Stimulated activated naive CD8-positive, alpha-beta T cell treated with anti-CD3 and anti-CD28 coated beads, Interleukin-15, amount 100 ng/mL, for 72 hours (primary cell): ENCODE measurements around the gene MRPL47.
"Not testable (repeated sequence)": the region's sequence is repeated elsewhere in the genome, so short reads cannot be mapped to it uniquely, and the experiment has no call there.

ENCODE experiments used
- ATAC-seq: fragments of 150-1000 bp; cut with Tn5 transposase; 2 replicates; pipeline ENCODE4 v1.10.0; 2021; ENCODE audit warnings: mild to moderate bottlenecking, moderate library complexity
- DNase-seq, 2 donors: peaks; one replicate each; pipeline ENCODE4 v3.0.0; 2021 to 2022
- H3K27ac Mint-ChIP-seq, 2 donors: one replicate each; pipeline ENCODE4 v1.8.0; 2022; ENCODE audit warnings: mild to moderate bottlenecking in 2 of 2, mixed read lengths in 2 of 2, moderate library complexity in 2 of 2
- H3K27me3 Mint-ChIP-seq: one replicate; pipeline ENCODE4 v1.8.0; 2022; ENCODE audit warnings: mixed read lengths
- H3K4me1 Mint-ChIP-seq: one replicate; pipeline ENCODE4 v1.8.0; 2022; ENCODE audit warnings: mild to moderate bottlenecking, mixed read lengths
- H3K4me3 Mint-ChIP-seq, 2 donors: one replicate each; pipeline ENCODE4 v1.8.0; 2022; ENCODE audit warnings: mild to moderate bottlenecking in 2 of 2, mixed read lengths in 2 of 2, moderate library complexity in 1 of 2
- H3K9me3 Mint-ChIP-seq, 2 donors: one replicate each; pipeline ENCODE4 v1.8.0; 2022; ENCODE audit warnings: mixed read lengths in 2 of 2

MRPL47 gene

DNA sequence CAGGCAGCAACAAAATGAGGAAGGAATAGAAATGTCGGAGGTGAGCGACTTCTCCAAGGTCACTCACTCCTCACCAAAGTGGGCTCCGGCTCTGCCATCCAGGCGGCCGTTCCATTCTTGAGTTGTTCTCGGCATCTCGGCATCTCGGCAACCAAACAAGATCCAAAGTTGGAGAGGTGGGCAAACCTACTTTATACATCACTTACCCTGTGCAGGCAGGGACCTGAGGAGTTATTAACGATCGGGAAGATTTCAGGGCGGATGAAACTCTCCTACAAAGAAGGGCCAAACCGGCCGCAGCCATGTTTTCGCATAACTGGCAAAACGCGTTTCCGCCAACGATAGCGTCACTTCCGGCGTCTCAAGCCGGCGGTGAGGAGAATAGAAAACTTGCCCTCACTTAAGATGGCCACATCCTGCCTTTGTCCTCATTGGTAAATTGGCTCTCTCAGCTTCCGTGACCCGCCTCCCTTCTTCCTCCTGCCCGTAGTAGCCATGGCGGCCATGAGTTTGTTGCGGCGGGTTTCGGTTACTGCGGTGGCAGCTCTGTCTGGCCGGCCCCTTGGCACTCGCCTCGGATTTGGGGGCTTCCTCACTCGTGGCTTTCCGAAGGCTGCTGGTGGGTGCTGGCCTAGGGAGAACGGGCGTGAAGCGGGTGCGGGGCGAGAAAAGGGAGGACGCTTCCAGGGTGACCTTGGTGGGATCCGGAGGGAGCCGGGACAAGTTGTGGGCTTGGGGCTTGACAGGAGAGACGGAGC, at the start of gene MRPL47, which contains the start of gene NDUFB5:
MRPL47 (minus strand) TSS at position 318 of the 758 bp plus-strand sequence; CDS start at position 304, 14 bp downstream.
NDUFB5 (plus strand) TSS at position 474 of the 758 bp plus-strand sequence; CDS start at position 496, 22 bp downstream.
- peak within 1 kb of the TSS; percentile 100 for H3K27ac Mint-ChIP-seq
- no peaks in the 10 kb centered on the region for H3K27me3 Mint-ChIP-seq
- peaks cover 39% of the 10 kb centered on the region for H3K4me1 Mint-ChIP-seq
- ATAC-seq (peak; percentile 96), DNase-seq (peak; percentile 84 to 92)
- peak within 1 kb of the TSS; percentile 96 to 97 for H3K4me3 Mint-ChIP-seq
- no peaks in the 10 kb centered on the region for H3K9me3 Mint-ChIP-seq

- DNase-seq (peak; percentile 67 to 71), ATAC-seq (peak; percentile 78)
- Mint-ChIP-seq H3K27me3 (peaks cover 11% of the 10 kb centered on the region), H3K4me1 (peaks cover 42% of the 10 kb centered on the region), H3K4me3 (peak overlapping the region; percentile 84 to 92), H3K9me3 (no peaks in the 10 kb centered on the region), H3K27ac (peak overlapping the region; percentile 8 to 95)
These were observed 48.8 kb upstream of the MRPL47 start for GRCh38 chr3:179653096-179653797.

GRCh38 chr3:179652447-179653095, 48.1 kb upstream of the MRPL47 start, which contains the start of gene USP13:
TSS of gene USP13 (plus strand) at chr3:179653040. CDS start at chr3:179653226, 186 bp downstream.
- no peaks in the 10 kb centered on the region for H3K9me3 Mint-ChIP-seq
- H3K4me1 Mint-ChIP-seq = peaks cover 42% of the 10 kb centered on the region
- ATAC-seq = peak; percentile 75
- H3K27me3 Mint-ChIP-seq = peaks cover 11% of the 10 kb centered on the region
- peak within 1 kb of the TSS; percentile 80 to 95 for H3K27ac Mint-ChIP-seq
- H3K4me3 Mint-ChIP-seq = peak within 1 kb of the TSS; percentile 84 to 92
- peak; percentile 66 to 68 for DNase-seq

GRCh38 chr3:179651687-179652446, 47.4 kb upstream of the MRPL47 start:
- peaks cover 11% of the 10 kb centered on the region for H3K27me3 Mint-ChIP-seq
- H3K4me1 Mint-ChIP-seq = peaks cover 40% of the 10 kb centered on the region
- DNase-seq (no peak), ATAC-seq (no peak)
- H3K9me3 Mint-ChIP-seq = no peaks in the 10 kb centered on the region
- H3K4me3 Mint-ChIP-seq = peak overlapping the region; percentile 59 to 63
- H3K27ac Mint-ChIP-seq = no peak overlapping the region

DNA sequence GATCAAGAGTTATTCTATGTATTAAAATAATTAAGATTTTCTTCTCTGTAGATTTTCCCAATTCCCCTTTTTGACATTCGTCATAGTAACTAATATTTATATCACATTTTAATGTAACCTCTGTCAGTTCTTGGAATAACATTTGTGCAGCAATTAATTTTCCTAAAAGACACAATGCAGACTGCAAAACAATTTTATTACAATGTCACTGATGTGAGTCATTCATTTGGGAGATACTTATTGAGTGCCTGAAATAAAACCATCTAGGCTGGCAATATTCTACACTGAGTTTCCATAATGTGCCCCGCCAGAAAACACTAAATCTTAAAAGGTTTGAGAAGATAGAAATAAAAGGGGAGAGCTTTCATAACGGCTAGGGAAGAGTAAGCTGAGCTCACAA, 41.7 kb upstream of the MRPL47 start:
- Mint-ChIP-seq H3K9me3 (no peaks in the 10 kb centered on the region), H3K27me3 (no peaks in the 10 kb centered on the region), H3K27ac (no peak overlapping the region), H3K4me1 (peaks cover 10% of the 10 kb centered on the region), H3K4me3 (no peak overlapping the region)
- DNase-seq = no peak
- ATAC-seq = no peak

- ATAC-seq, H3K4me1 Mint-ChIP-seq, H3K4me3 Mint-ChIP-seq, H3K9me3 Mint-ChIP-seq, DNase-seq, H3K27ac Mint-ChIP-seq, H3K27me3 Mint-ChIP-seq: not testable (repeated sequence)
These were observed 39.4 kb upstream of the MRPL47 start for GRCh38 chr3:179643837-179644236.

DNA sequence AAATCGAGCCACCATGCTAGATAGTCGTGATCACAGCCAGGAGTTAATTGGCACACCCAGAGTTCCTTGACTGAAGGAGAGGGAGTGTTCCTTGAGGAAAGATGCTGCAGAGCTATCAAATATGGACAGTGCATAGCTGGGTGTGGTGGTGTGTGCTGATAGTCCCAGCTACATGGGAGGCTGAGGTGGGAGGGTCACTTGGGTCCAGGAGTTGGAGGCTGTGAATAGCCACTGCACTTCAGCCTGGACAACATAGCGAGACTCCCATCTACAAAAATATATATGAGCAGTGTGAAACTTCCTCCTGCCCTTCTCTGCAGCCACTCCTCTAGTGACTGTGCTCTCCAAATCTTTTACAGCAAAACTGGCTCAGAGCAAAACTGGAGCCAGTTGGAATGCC, 38.4 kb upstream of the MRPL47 start:
- H3K9me3 Mint-ChIP-seq = no peaks in the 10 kb centered on the region
- peaks cover 10% of the 10 kb centered on the region for H3K4me1 Mint-ChIP-seq
- ATAC-seq = no peak
- H3K27me3 Mint-ChIP-seq = no peaks in the 10 kb centered on the region
- no peak overlapping the region for H3K4me3 Mint-ChIP-seq
- no peak for DNase-seq
- no peak overlapping the region for H3K27ac Mint-ChIP-seq

DNA sequence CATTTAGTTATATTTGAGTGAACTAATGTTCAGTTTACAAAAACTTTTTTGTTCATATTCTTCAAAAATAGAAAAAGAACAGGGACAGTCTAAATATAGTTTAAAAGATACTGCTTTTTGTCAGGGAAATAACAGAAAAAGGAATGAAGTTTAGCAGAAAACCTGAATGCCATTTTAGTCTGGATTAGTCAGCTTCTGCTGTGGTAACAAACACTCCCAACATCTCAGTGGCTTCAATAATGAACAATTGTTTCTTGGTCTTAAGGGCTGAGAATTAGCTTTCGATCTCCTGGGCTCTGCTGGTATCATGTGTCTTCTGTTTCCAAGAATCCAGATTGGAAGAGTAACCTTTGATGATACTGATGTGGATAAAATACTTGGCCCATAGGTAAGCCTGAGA, 36.0 kb upstream of the MRPL47 start:
- DNase-seq (no peak), ATAC-seq (no peak)
- Mint-ChIP-seq H3K27ac (no peak overlapping the region), H3K4me1 (peaks cover 10% of the 10 kb centered on the region), H3K4me3 (no peak overlapping the region), H3K9me3 (no peaks in the 10 kb centered on the region), H3K27me3 (no peaks in the 10 kb centered on the region)

GRCh38 chr3:179630753-179631451, 26.5 kb upstream of the MRPL47 start:
- Mint-ChIP-seq H3K27ac (no peak overlapping the region), H3K4me1 (no peaks in the 10 kb centered on the region), H3K27me3 (no peaks in the 10 kb centered on the region), H3K4me3 (no peak overlapping the region), H3K9me3 (no peaks in the 10 kb centered on the region)
- ATAC-seq (no peak), DNase-seq (no peak)

GRCh38 chr3:179624451-179624850, 20.0 kb upstream of the MRPL47 start:
- Mint-ChIP-seq H3K9me3 (no peaks in the 10 kb centered on the region), H3K27me3 (no peaks in the 10 kb centered on the region), H3K4me1 (no peaks in the 10 kb centered on the region), H3K4me3 (no peak overlapping the region), H3K27ac (peak overlapping the region in 1 of 2 donors; percentile 73)
- ATAC-seq (no peak), DNase-seq (no peak)

DNA sequence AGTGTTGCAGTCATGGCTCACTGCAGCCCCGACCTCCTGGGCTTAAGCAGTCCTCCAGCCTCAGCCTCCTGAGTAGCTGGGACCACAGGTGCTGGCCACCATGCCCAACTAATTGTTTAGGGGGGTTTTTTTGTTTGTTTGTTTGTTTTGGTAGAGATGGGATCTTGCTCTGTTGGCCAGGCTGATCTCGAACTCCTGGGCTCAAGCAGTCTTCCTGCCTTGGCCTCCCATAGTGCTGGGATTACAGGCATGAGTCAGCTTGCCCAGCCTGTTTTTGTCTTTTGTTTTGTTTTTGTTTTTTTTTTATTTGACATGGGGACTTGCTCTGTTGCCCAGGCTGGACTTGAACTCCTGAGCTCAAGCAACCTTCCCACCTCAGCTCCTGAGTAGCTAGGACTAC, 17.6 kb upstream of the MRPL47 start:
- H3K4me3 Mint-ChIP-seq = no peak overlapping the region
- ATAC-seq = no peak
- H3K27ac Mint-ChIP-seq = peak overlapping the region in 1 of 2 donors; percentile 17
- no peaks in the 10 kb centered on the region for H3K27me3 Mint-ChIP-seq
- no peaks in the 10 kb centered on the region for H3K9me3 Mint-ChIP-seq
- DNase-seq = no peak
- H3K4me1 Mint-ChIP-seq = no peaks in the 10 kb centered on the region

- H3K9me3 Mint-ChIP-seq = no peaks in the 10 kb centered on the region
- ATAC-seq = no peak
- DNase-seq = no peak
- peaks cover 7% of the 10 kb centered on the region for H3K4me1 Mint-ChIP-seq
- H3K4me3 Mint-ChIP-seq = no peak overlapping the region
- no peak overlapping the region for H3K27ac Mint-ChIP-seq
- no peaks in the 10 kb centered on the region for H3K27me3 Mint-ChIP-seq
These were observed 11.2 kb upstream of the MRPL47 start for GRCh38 chr3:179615458-179616173.

GRCh38 chr3:179613807-179614206, 9.4 kb upstream of the MRPL47 start:
- Mint-ChIP-seq H3K27ac (no peak overlapping the region), H3K9me3 (no peaks in the 10 kb centered on the region)
- DNase-seq = no peak

GRCh38 chr3:179610066-179610465, 5.6 kb upstream of the MRPL47 start:
- Mint-ChIP-seq H3K4me3 (no peak overlapping the region), H3K9me3 (no peaks in the 10 kb centered on the region), H3K27ac (no peak overlapping the region), H3K4me1 (peaks cover 48% of the 10 kb centered on the region), H3K27me3 (no peaks in the 10 kb centered on the region)
- no peak for DNase-seq
- ATAC-seq = no peak

More at GRCh38 chr3:179613807-179614206, 9.4 kb upstream of the MRPL47 start:
- Mint-ChIP-seq H3K4me3 (no peak overlapping the region), H3K27me3 (no peaks in the 10 kb centered on the region), H3K4me1 (peaks cover 19% of the 10 kb centered on the region)
- no peak for ATAC-seq
